ENCODE measurements around the gene MEGF11. TPM values are rescaled to one million over a fixed set of nuclear protein-coding genes. Genes with fewer than 3 reads are reported as not detected.

The MEGF11 gene
- total RNA-seq, 1 donor from 2014 or later, result not detected

DNA sequence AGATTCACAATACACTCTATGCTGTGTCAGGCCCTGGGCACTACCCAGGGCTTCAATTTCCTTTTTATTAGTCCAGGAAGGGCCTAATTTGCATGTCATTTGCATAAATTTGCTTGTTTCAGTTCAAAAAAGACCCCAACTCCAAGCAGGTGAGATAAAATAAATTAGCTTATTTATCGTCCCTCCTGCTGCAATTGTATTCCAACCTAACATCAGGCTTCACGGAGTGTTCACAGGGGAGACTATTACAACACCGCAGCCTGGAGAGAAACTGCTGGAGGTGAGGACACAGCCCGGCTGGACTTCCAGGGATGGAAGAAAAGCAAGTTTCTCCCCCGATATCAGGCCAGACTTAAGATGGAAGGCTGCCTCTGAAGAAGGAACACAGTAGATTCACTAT, 62.8 kb downstream of the MEGF11 start:
- intact Hi-C loops (cut with DNase I), result no loop called here
- DNase-seq (no peak), ATAC-seq (ENCODE audit: poor library complexity) (no peak)

DNA sequence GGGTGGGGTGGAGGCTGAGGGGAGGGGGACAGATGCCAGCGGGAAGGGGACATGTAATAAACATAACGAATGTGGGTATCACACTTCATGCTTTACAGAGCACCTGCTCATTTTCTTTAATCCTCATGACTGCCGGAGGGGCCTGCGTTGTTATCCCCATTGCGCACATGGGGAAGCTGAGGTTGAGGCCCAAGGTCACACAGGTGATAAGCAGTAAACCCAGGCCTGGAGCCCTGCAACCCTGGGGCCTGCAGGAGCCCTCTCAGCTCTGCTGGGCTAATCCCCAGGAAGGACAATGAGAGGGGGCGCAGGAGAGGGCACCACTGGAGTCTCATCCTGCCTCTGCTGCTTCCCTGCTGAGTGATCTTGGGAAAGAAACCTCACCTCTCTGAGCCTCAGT, 64.3 kb downstream of the MEGF11 start:
- no peak for DNase-seq
- ATAC-seq (ENCODE audit: poor library complexity), result no peak
- intact Hi-C loops (cut with DNase I), result no loop called here

DNA sequence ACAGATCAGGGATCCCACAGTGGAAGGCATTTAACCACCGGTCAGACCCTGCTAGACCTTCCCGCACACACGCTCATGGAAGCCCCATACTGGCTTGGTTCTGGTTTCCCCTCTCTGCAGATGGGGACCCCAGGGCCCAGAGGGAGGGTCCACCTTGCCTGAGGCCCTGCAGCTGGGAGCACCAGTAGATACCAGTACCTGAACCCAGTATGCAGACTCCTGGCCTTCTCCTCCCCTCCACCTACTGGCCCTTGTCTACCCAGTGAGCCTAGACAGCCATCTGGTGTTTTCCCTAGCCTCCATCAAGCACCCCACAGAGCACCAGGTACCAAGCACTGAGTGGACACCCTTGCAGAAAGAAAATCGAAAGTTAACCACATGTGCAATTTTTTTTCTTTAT, 65.1 kb downstream of the MEGF11 start:
- DNase-seq (no peak), ATAC-seq (ENCODE audit: poor library complexity) (no peak)
- intact Hi-C loops (cut with DNase I), result no loop called here

DNA sequence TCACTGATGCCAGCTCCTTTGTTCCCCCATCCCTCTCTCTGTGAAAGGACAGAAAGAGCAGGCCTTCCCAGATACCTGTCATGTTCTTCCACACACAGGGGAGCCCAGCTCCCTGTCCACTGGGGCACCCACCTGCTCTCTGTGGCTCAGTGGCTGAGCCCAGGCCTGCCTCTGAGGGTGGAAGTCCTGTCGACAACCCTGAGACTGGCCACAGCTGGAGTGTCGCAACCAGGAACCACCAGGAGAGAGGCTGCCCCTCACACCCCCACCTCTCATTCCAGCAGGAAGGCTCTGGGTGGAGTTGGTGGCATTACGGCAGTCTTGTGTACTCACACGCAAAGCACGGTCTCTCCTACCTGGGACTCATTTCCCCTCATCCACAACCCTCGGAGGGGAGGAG, 66.3 kb downstream of the MEGF11 start:
- ATAC-seq (ENCODE audit: poor library complexity) (no peak), DNase-seq (no peak)
- intact Hi-C loops (cut with DNase I), result no loop called here

DNA sequence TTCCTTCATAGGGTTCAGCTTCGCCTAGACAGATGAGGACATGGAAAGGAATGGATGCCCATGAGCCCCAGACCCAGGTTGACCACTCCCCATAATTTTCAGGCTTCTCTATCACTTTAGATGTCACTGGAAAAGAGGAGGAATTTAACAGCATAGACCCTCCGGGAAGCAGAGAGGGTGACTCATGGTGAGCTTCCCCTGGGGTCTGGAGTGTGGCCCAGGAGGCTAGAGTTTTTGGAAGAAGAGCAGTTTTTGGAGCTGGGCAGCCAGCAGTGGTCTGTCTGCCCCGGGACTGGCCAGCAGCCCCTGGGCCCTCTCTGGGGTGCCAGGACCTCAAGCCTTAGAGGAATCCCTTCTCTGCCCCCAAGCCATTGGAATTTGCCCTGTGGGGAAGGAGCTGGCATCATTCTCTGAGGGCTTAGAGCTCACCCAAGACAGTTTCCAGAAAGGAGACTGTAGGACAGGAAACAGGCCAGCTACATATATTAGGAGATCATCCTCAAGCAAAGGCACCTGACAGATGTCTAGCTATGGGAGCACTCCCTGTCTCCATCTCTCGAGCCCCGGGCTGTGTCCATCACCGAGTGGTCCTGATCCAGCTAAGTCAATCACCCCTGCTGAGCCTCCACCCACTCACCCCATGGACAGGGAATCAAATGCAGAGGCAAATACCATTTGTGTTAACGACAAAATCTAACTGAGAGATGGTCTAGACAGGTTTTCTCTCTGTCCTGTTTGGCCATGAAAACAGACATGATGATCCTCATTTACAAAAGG, 67.3 kb downstream of the MEGF11 start:
- intact Hi-C loops (cut with DNase I), result no loop called here
- no peak for DNase-seq
- no peak for ATAC-seq (ENCODE audit: poor library complexity)

DNA sequence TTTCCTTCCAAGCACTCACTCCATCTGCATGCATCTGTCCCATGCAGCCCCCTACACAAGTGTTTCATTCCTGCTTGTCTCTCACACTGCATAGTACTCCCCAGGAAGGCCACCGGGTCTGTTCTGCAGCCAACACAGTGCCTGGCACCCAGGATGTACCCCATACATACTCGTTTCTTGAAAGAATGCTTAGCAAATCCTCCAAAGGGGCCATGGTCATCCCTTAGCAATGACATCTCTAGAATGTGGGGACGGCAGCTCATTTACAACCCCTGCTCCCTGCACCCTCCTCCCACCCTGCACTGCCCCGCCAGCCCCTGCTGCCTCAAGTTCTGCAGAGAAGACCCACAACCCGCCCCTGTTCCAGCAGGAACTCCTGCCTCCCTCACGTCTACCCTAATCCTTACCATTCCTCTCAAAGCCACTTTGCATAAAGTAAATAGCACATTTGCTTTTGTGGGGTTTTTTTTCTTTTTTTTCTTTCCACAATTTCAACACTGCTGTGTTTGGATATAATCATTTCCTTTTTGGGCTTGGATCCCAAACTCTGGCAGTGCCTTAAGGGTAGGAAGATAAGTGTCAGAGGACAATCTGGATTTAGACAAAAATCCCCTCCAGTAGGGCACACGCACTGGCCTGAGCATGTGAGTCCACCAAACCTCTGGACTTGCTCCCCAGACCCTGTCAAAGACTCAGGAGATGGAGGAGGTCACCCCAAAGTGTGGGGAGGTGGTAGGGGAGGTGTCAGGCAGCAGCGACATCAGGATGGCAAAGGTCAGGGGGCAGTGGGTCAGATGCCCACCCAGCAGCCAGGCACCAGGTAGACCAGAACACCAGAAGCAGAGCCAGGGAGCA, 68.4 kb downstream of the MEGF11 start:
- intact Hi-C loops (cut with DNase I), result no loop called here
- ATAC-seq (ENCODE audit: poor library complexity), result no peak
- no peak for DNase-seq

DNA sequence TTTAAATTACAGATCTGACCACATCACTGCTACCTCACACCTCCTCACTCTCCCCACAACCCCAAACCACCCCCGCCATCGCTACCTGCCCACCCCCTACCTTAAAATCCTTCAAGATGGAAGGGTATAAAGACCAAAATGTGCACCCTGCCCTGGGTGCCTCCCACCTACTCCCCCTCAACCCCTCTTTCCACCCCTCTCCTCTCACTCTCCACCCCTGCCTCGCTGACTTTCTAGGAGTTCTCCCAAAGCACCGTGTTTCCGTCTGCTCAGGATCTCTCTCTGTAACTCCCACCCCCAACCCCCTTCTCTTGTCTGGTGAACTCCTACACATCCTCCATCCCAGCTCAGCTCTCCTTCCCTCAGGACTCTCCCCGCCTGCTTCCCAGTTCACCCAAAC, 69.1 kb downstream of the MEGF11 start:
- DNase-seq (no peak), ATAC-seq (ENCODE audit: poor library complexity) (no peak)
- intact Hi-C loops (cut with DNase I), result no loop called here

DNA sequence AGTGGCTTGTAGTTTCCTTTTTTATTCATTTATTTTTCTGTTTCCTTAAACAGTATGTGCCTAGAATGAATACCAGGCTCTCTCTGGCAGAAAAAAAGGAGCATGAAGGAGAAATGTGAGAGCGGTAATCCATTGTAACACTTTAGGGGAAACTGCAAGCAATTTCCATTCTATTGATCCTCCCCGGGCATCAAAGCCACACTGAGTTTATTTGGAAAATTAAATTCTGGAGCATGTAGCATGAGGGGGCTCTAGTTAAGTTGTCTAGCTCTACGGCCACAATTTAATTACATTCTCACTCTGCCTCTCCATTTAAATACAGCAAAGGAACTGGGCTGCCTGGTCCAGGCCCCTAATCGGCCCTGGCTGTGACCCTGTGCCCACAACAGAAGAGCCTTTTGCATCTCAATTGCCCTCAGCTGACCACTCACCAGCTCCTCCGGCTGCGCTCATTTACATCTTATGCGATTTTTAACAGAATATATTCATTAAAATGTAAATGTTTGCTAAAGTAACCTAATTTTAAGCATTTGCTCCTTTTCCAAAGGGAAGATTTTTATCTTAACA, 72.9 kb downstream of the MEGF11 start:
- intact Hi-C loops (cut with DNase I), result no loop called here

DNA sequence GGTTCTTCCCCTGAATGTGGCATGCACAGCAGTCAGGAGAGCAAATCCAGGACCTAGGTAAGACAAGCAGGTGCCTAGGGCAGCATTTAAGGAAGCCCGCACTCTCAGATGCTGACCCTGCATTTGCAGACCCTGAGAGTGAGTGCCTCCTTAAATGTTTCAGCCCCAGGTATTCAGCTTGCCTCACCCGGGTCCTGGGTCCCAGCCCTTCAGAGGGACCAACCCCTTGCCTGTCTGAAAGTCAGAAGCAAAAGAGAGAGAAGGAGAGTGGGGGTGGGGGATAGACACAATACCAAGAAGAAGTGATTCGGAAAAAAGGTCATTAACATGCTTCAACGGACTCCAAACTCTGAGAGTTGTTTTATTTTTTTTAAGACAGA, 75.0 kb downstream of the MEGF11 start:
- DNase-seq, result no peak
- ATAC-seq (ENCODE audit: poor library complexity), result no peak
- intact Hi-C loops (cut with DNase I), result no loop called here

More for the DNA sequence above, 72.9 kb downstream of the MEGF11 start:
- ATAC-seq (ENCODE audit: poor library complexity), result no peak
- DNase-seq, result no peak

DNA sequence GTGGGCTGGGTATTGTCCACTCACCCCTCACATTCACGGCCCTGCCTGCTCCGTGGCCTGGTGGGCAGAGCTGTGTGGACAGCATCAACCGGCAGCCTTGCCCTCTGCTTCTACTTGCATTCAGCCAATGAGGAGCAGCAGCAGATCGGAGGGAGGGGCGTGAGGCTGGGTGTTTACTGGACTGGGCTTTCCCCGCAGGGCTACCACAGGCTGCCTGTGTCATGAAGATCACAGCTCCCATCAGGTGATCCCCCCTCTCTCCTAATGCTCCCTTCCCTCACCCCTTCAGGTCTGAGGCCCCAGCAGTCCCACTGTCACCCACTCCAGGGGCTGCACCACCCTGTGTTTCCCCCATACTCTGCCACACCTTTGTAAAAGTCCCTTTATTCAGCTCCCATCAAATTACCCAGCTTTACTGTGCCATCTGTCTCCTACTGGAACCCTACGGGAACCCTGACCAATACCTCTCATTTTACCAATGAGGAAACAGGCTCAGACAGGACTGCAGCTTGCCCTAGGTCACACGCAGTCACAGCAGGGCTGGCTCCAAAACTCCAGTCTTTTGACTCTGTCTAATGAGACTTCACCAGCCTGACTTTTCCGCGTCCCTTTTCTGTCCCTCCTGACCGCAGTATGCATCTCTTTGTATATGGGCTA, 81.1 kb downstream of the MEGF11 start:
- ATAC-seq (ENCODE audit: poor library complexity) (no peak), DNase-seq (no peak)
- intact Hi-C loops (cut with DNase I), result no loop called here

DNA sequence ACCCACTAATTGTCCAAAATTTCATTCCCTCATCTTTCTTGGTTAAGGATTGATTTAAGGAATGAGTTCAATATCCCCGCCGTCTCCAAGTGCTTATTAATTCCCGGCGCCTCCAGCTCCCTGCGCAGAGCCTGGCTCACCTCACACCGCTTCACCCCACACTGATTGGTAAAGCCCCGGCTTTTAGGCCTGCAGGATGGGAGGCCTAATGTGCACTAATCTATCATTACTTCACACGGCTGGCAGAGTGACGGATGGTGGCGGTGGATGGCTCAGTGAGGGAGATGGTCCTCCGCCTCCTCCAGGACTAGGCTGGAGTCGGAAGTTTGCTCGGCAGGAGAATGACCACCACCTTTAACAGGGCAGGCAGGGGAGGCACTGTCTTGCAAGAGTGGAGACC, 81.7 kb downstream of the MEGF11 start:
- intact Hi-C loops (cut with DNase I), result no loop called here

DNA sequence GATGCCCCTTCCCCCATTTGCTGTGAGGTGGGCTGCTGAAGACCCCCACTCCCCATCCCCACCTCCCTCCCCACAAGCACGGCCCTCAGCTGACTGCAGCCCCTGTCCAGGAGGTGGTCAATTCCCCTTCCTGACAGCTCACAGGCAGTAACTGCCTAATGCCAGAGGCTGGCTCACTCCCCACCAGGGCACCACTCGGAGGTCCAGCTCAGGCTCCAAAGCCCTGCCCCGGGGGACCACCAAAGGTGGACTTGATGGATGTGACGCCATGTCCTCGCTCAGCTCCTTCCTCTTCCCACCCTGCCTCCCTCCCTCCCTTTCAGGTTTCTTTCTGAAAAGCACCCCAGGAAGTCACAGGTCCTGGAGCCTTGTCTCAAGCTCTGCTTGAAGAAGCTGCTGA, 82.8 kb downstream of the MEGF11 start:
- ATAC-seq (ENCODE audit: poor library complexity) (no peak), DNase-seq (no peak)
- intact Hi-C loops (cut with DNase I), result no loop called here

More for the DNA sequence above, 81.7 kb downstream of the MEGF11 start:
- no peak for ATAC-seq (ENCODE audit: poor library complexity)
- no peak for DNase-seq

DNA sequence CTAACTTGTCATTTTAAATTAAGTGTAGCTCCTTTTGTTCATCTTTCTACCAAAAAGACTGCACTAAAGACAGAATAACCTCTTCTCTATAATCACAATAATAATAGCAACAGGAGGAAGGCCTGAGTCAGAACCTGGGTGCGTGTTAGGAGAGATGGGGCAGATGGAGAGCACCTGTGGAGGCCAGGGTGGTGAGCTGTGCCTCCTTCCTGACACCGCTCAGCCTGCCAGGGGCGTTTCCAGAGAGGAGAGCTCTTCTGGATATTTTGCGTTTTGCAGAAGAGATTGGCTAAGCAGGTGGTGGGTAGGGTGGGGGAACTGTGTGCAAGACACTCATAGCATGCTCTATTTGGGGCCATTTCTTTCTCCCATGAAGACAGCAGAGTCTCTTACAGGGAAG, 83.5 kb downstream of the MEGF11 start:
- ATAC-seq (ENCODE audit: poor library complexity) (no peak), DNase-seq (no peak)
- intact Hi-C loops (cut with DNase I), result no loop called here

DNA sequence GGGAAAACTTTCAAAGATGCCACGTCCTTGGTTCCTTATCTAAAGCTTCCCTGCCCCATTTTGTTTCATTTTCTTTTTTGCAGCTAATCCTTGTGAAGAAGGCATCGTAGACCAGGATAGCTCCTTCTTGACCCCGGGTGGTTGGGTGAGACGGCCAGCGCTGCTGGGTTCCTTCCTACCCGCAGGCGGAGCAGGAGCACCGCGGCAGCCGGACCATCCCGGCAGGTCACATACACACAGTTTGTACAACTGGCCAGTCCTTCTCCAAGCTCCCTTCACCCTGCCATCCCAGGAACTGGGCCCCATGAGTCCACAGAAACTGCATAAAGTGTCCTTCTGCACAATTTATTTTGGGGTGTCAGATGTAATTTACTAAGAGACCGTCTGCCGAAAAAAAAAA, 83.9 kb downstream of the MEGF11 start:
- intact Hi-C loops (cut with DNase I), result no loop called here
- DNase-seq (no peak), ATAC-seq (ENCODE audit: poor library complexity) (no peak)

DNA sequence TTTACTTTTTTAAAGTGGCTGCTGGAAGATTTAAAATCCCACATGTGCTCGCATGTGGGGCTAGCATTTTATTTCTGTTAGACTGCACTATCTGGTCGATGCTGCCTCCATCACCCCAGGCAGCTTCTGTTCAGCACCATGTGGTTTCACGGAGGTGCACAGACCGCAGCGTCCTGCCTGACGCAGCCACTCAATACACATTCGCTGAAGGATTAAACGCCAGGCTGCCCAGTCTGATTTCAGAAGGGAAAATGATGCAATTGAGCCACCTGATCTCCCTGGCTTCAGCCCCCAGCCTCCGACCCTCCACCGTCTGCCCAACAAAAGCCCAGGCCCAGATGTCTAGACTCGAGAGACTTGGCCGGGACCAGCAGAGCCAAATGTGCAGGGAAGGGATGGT, 84.5 kb downstream of the MEGF11 start:
- DNase-seq, result no peak
- ATAC-seq (ENCODE audit: poor library complexity), result no peak
- intact Hi-C loops (cut with DNase I), result no loop called here

DNA sequence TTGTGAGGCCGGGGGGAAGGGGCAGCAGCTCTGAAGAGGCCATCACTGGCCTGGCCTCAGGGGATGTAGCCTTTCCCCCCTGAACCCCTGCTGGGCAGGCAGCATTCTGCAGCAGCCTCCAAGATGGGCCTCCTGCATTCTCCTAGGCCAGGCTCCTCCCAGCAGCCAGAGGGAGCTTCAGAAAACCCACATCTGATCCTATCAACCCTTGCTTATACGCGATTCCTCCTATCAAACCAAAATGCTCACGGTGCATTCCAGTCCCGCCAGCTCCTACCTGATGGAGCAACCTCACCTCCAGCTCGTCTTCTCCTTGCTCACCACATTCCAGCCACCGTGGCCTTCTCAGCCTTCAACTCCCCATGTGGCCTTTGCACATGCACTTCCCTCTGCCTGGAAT, 85.7 kb downstream of the MEGF11 start:
- no peak for DNase-seq
- ATAC-seq (ENCODE audit: poor library complexity), result no peak
- intact Hi-C loops (cut with DNase I), result no loop called here

DNA sequence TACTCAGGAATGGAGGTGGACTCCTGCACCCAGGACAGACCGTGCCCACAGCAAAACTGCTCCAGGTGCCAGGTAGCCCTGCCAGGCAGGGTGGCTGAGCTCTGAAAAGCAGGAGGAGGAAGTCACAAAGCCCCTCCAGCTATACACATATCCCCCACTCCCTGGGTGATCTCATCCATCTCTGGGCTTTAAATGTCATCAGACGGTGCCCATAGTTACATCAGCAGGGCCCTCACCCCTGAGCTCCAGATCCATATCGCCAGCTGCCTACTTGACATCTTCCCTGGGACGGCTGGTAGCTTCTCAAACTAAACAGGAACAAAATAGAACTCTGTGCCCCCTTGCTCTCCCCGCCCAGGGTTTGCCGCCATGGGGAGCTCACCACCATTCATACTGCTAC, 87.7 kb downstream of the MEGF11 start:
- no peak for DNase-seq
- intact Hi-C loops (cut with DNase I), result no loop called here
- ATAC-seq (ENCODE audit: poor library complexity), result no peak

DNA sequence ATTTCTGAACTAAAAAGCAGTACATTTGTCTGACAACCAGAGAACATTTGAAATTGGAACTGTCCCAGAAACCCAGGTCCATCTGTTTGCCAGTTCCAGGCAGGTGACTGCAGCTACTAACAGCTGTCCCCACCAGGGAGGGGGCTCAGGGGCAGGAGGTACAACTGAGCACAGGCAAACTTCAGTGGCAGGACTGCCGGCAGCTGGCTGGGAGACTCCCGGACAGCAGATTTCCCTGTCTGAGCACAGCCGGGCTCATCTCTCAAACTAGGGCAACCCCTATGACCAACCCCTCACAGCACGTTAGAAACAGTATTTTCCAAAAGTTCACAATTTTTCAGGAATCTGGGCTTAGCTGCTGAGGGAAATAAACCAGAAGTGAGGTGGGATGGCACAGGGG, 88.8 kb downstream of the MEGF11 start:
- no peak for ATAC-seq (ENCODE audit: poor library complexity)
- no peak for DNase-seq
- intact Hi-C loops (cut with DNase I), result no loop called here

DNA sequence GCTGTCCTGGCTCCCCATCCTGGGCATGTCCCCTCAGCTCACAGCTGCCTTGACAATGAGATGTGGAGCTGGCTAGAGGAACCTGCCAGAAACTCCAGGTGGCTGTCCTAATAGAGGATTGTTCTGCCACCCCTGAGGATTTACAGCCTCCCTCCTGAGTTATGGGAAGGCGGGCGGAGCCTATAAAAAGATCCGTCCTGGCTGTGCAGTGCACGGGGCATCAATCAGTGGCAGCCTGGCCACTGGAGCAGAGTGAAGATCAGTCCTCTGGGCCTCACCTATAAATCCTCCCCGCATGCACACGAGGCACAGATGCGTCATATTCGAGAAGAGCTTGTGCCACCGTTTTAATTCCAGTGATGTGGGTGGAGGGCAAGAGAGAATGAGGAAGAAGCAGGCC, 90.0 kb downstream of the MEGF11 start:
- DNase-seq, result no peak
- intact Hi-C loops (cut with DNase I), result no loop called here
- no peak for ATAC-seq (ENCODE audit: poor library complexity)

DNA sequence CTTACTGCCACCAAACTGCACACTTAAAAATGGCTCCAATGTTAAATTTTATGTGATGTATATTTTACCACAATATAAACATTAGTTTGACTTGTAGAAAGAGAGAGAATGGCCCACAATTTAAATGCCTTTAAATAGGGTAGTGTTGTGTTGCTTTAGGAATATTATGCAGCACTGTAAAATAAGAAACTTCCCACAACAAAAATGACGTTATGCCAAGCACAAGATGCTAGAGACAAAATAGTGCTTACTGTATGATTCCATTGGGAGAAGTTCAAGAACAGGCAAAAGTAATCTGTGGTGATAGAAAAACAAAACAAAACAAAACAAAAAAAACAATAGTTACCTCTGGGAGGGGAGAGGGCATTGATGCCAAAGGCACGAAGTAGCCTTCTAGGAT, 91.3 kb downstream of the MEGF11 start:
- ATAC-seq (ENCODE audit: poor library complexity) (no peak), DNase-seq (no peak)
- intact Hi-C loops (cut with DNase I), result no loop called here

Measured in Right ventricle myocardium superior (tissue), 1 donor.